Measurements from ENCODE around the gene UGCG. TPM values are rescaled to one million over a fixed set of nuclear protein-coding genes. Genes with fewer than 3 reads are reported as not detected.

The UGCG gene
- total and polyA plus RNA-seq, 2 of the 8 experiments (the other 6 are each of a cell fraction or from before 2014, with no cell fraction given): 14.9 to 34.0 TPM

DNA sequence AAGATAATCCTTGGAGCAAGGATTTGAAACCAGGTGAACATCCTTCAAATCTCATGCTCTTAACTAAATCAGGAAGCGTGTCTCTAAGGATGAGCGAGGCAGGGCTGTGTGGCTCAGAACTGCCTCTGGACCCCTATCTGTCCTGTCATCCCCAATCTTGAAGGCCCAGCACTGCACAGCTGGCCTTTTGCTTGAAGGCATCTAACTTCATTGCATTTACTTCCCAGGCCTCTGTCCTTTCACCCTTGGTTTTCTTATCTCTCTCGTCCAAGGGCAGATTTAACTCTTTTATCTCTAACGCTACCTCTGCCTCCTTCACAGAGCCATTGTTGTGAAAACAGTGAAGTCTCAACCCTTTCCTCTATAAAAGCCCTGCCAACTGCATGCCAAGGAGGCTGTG, 83.8 kb downstream of the UGCG start:
- H3K23me2 ChIP-seq (ENCODE audit: low read depth, low read length): no peaks in the 10 kb centered on the region
- no peak overlapping the region for H3K56ac ChIP-seq (replicated peaks; ENCODE audit: insufficient read length, low read depth, low read length)
- CTCF ChIA-PET (ENCODE audit: partially characterized antibody): no interaction called here
- no peaks in the 10 kb centered on the region for H3K79me1 ChIP-seq (ENCODE audit: low read depth, low read length)
- no peaks in the 10 kb centered on the region for H3K36me3 ChIP-seq (ENCODE audit: control insufficient read depth in 2 of 4, insufficient read depth in 4 of 4, low read length in 3 of 4)
- H3K9me3 ChIP-seq (ENCODE audit: insufficient read depth in 2 of 2, low read depth in 1 of 2, low read length in 1 of 2): no peaks in the 10 kb centered on the region
- no peaks in the 10 kb centered on the region for H3K4me1 ChIP-seq (replicated peaks in 1 of 4; ENCODE audit: control insufficient read depth in 3 of 4, insufficient read depth in 4 of 4, low read length in 3 of 4)
- H3K14ac ChIP-seq (ENCODE audit: insufficient read length): no peak overlapping the region
- no peak overlapping the region; the same call in 1 of the 2 replicates for H2AFZ ChIP-seq (ENCODE audit: low read length)
- H2BK20ac ChIP-seq (ENCODE audit: low read length): no peak overlapping the region
- POLR2A ChIA-PET (ENCODE audit: partially characterized antibody): no interaction called here
- no peak for DNase-seq (ENCODE audit: low read depth in 1 of 2, low spot score in 2 of 2)
- TF ChIP-seq SIX5 (IDR thresholded peaks at IDR 0.05; ENCODE audit: low read depth, low read length) (no peak), SP1 (IDR thresholded peaks at IDR 0.05; ENCODE audit: low read depth, low read length) (no peak)
- H2BK120ac ChIP-seq (replicated peaks; ENCODE audit: low read depth, low read length): no peak overlapping the region
- H3K18ac ChIP-seq (ENCODE audit: extremely low read depth, low read length): no peak overlapping the region
- no peaks in the 10 kb centered on the region for H3K79me2 ChIP-seq (ENCODE audit: control insufficient read depth in 1 of 2, insufficient read depth in 2 of 2, low read length in 2 of 2)
- no peak overlapping the region for H3K9ac ChIP-seq (replicated peaks in 1 of 4; ENCODE audit: extremely low read depth in 1 of 4, low read depth in 3 of 4, low read length in 3 of 4)
- FAIRE-seq: no peak
- H3K27me3 ChIP-seq (replicated peaks in 1 of 4; ENCODE audit: control insufficient read depth in 3 of 4, extremely low read depth in 1 of 4, insufficient read depth in 3 of 4, low read length in 3 of 4): no peaks in the 10 kb centered on the region
- 92% methylated on average over 4 of the region's 4 CpGs; no CpG with 5 or more reads in 1 of the 2 experiments for WGBS, 2 experiments (ENCODE audit: extremely low coverage in 1 of 2, insufficient coverage in 1 of 2, insufficient read length in 1 of 2, insufficient replicate concordance in 2 of 2, low coverage in 1 of 2, low lambda C conversion rate in 2 of 2, missing lambda C conversion rate in 1 of 2)
- no peak overlapping the region for H4K91ac ChIP-seq (replicated peaks; ENCODE audit: insufficient read length, low read length)
- no peak overlapping the region for H4K8ac ChIP-seq (ENCODE audit: extremely low read depth, insufficient read depth, low read length)
- H3K4ac ChIP-seq (replicated peaks; ENCODE audit: insufficient read length, low read depth, low read length): no peak overlapping the region
- H2BK15ac ChIP-seq (ENCODE audit: low read length): no peak overlapping the region
- H3K4me3 ChIP-seq (ENCODE audit: extremely low read depth in 1 of 4, insufficient read depth in 2 of 4, low read depth in 3 of 4, low read length in 4 of 4): no peak overlapping the region
- H3K27ac ChIP-seq (ENCODE audit: low read depth, low read length): no peak overlapping the region
- no peak overlapping the region for H4K5ac ChIP-seq (ENCODE audit: insufficient read length, low read depth, low read length)
- no peak overlapping the region for H2AK5ac ChIP-seq (ENCODE audit: low read depth, low read length)
- no peak overlapping the region for H2BK12ac ChIP-seq (ENCODE audit: low read depth, low read length)
- no peak overlapping the region for H3K4me2 ChIP-seq (ENCODE audit: insufficient read depth in 1 of 2, low read depth in 2 of 2, low read length in 2 of 2)
- no peak overlapping the region for H3K23ac ChIP-seq (ENCODE audit: insufficient read length)
- no peaks in the 10 kb centered on the region for H4K20me1 ChIP-seq (replicated peaks in 1 of 2; ENCODE audit: control insufficient read depth in 1 of 2, insufficient read depth in 2 of 2, low read length in 2 of 2)
- H2BK5ac ChIP-seq (ENCODE audit: low read depth, low read length): no peak overlapping the region

Data from H1 (cell line).